K562 (cell line): ENCODE measurements around the gene FBXO46. TPM values are rescaled to one million over a fixed set of nuclear protein-coding genes. Genes with fewer than 3 reads are reported as not detected.

ENCODE experiments used
- CHD7 ChIP-seq: fragments of 200-600 bp; sonication (generic); IDR thresholded peaks from one replicate; pipeline ENCODE4 v1.6.1; 2012; ENCODE audit warnings: mild to moderate bottlenecking, low read depth, low read length, inconsistent platforms
- HES1 ChIP-seq: fragments of 450-650 bp; IDR thresholded peaks from 2 replicates; pipeline ENCODE4 v1.6.1; 2016; ENCODE audit warnings: low read depth, mild to moderate bottlenecking, moderate library complexity
- HNRNPK ChIP-seq: fragments of 200-400 bp; formaldehyde crosslinking; IDR thresholded peaks from one replicate; pipeline ENCODE4 v1.6.1; 2018; ENCODE audit warnings: mild to moderate bottlenecking, low read depth, low read length; ENCODE audit not compliant: poor library complexity, severe bottlenecking
- KDM2B ChIP-seq: fragments of 250-450 bp; sonication (Bioruptor Pico); IDR thresholded peaks from 2 replicates; pipeline ENCODE4 v1.8.0; 2021; ENCODE audit warnings: mild to moderate bottlenecking, moderate library complexity
- LCOR ChIP-seq: sonication (generic); formaldehyde crosslinking; IDR thresholded peaks from 2 replicates; pipeline ENCODE4 v1.8.0; 2022; ENCODE audit warnings: mild to moderate bottlenecking, missing genetic modification reagents
- MBD2 ChIP-seq: sonication (generic); IDR thresholded peaks from 2 replicates; pipeline ENCODE4 v1.6.1; 2016; ENCODE audit warnings: low read depth, borderline replicate concordance
- PBX2 ChIP-seq, 2 experiments: IDR thresholded peaks in 1 of 2; conservative IDR thresholded peaks in 1 of 2; 2 replicates each; pipeline ENCODE4 v1.6.1; 2016; ENCODE audit warnings: low read depth in 2 of 2, mild to moderate bottlenecking in 1 of 2, missing compliant biosample characterization in 1 of 2, missing genetic modification characterization in 1 of 2, moderate library complexity in 1 of 2
- RHOXF2B ChIP-seq: fragments of 250-450 bp; sonication (Bioruptor Pico); conservative IDR thresholded peaks from 2 replicates; pipeline ENCODE4 v1.5.1; 2021
- RUNX1 ChIP-seq: sonication (generic); IDR thresholded peaks from 2 replicates; pipeline ENCODE4 v1.6.1; 2016; ENCODE audit warnings: antibody characterized with exemption, low read depth
- ZNF133 ChIP-seq: fragments of 250-450 bp; sonication (Bioruptor Pico); IDR thresholded peaks from 2 replicates; pipeline ENCODE4 v1.4.0; 2020; ENCODE audit warnings: mild to moderate bottlenecking
- polyA plus RNA-seq, 8 experiments: library from polyadenylated mRNA; depleted of rRNA in 4 of 8; stranded (reverse) in 5 of 8; unstranded in 3 of 8; fragments of >200 nt; fragmentation: Nextera tagmentation in 2 of 8; fragmentation: Illumina TruSeq in 1 of 8; extraction: Ambion mirVana in 2 of 8; extraction: Trizol in 1 of 8; gene quantifications; 2 replicates each; pipeline versions ENCODE4 v1.2.1 to v1.2.3, GENCODE V29; 2011 to 2014; ENCODE audit warnings: inconsistent platforms in 1 of 8, missing spikeins in 1 of 8
- total RNA-seq, 7 experiments: library from RNA; depleted of rRNA in 6 of 7; stranded (reverse); fragments of >200 nt in 6 of 7; fragmentation: Illumina TruSeq in 2 of 7; extraction: Trizol in 2 of 7; gene quantifications; 2 replicates each; pipeline versions ENCODE4 v1.2.1 to v1.2.3, GENCODE V29; 2011 to 2021; ENCODE audit warnings: low replicate concordance in 1 of 7

FBXO46 gene
- total and polyA plus RNA-seq, 9 of the 15 experiments (the other 6 are each of a cell fraction or from before 2014, with no cell fraction given): 1.5 to 36.1 (median 7.3) TPM

GRCh38 chr19:45779231-45780145, 48.8 kb upstream of the FBXO46 start (continued):
- TF ChIP-seq PBX2 (CRISPR knock-in tag; IDR thresholded peaks at IDR 0.05; ENCODE audit: low read depth) (peak; percentile 18; the same call in 1 of the 2 replicates), PBX2 (tag; conservative IDR thresholded peaks at IDR 0.05; ENCODE audit: low read depth) (peak; percentile 75), KDM2B (0 out of 2 replicates have a peak, but pooled peaks have one; percentile 20), MBD2 (no peak), CHD7 (no peak), RHOXF2B (no peak), HES1 (no peak), LCOR (CRISPR knock-in tag) (no peak), ZNF133 (CRISPR knock-in tag) (no peak), RUNX1 (no peak), HNRNPK (no peak)
